Endometrial microvascular endothelial cells (primary cell): Measurements from ENCODE around the gene MED27. TPM values are rescaled to one million over a fixed set of nuclear protein-coding genes. Genes with fewer than 3 reads are reported as not detected.
"Not testable (repeated sequence)": the region's sequence is repeated elsewhere in the genome, so short reads cannot be mapped to it uniquely, and the experiment has no call there.

ENCODE experiments used
- in situ Hi-C: cut with HindIII; loops from 2 replicates; pipeline ENCODE4 v1.10.0; 2017; ENCODE audit warnings: low sequenced_read_pairs, low pct_unique_long_range_greater_than_20kb; ENCODE audit errors: inconsistent ontology term
- total RNA-seq: library from RNA; depleted of rRNA; stranded (reverse); fragments of >200 nt; gene quantifications from one replicate; pipeline ENCODE4 v1.2.3, GENCODE V29; 2015; ENCODE audit errors: inconsistent ontology term

The MED27 gene
- total RNA-seq, 1 donor from 2014 or later: 47.5 TPM

GRCh38 chr9:132026932-132027585 lies 52.6 kb downstream of the MED27 start:
- in situ Hi-C loops: no loop called here

- in situ Hi-C loops: no loop called here
These were observed 53.9 kb downstream of the MED27 start for GRCh38 chr9:132025766-132026165.

GRCh38 chr9:132024589-132024988 lies 55.1 kb downstream of the MED27 start:
- in situ Hi-C loops: no loop called here

- in situ Hi-C loops: no loop called here
These were observed 56.1 kb downstream of the MED27 start for GRCh38 chr9:132023419-132024180.

DNA sequence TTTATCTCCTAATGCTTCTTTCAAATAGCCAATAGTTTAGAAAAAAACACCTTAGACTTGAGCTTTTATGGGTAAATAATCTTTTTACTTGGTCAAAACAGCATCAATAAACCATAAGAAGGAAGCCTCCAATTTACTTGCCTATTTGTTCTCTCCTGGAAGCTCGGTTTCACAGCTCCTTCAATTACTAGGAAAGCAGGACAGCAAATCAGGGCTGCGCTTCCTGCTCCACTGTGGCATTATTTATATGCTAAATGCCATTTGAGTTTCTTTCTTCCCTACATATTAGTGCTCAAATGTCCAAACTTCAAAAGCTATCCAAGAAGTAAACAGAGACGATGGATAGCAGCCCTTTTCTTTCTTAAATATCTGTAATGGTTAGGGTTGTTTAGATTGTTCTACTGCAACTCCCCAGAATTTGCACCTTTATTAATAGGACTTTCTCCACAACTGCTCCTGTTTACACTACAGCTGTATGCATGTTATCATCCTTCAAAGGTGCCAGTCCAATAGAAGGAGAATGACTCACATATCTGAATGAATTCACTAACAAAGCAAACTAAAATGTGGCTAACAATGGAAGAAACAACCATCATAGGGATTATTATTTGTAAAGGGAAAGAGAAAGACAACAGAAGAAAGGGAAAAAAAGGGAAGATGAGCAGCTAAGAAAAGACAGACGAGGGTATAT lies 58.7 kb downstream of the MED27 start:
- in situ Hi-C loops: no loop called here

- in situ Hi-C loops: no loop called here
These were observed 59.4 kb downstream of the MED27 start for GRCh38 chr9:132020272-132020671.

DNA sequence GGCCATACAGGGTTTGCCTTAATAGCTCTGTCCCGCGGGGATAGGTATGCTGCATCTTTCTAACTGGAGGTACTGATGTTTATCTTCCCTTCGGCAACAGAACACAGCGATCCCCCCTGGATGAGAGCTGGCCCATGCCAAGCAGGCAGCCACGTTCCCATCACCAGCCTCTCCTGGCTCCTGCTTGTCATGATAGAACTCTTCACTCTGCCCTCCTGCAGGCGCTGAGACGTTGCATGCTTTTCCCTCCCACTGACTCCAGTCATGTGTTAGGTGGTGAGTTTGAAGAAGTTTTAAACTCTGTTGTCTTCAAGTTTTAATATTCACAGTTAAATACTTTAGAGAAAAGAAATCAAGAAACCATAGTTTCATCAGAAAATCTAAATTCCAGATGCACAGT lies 60.0 kb downstream of the MED27 start:
- in situ Hi-C loops: no loop called here

DNA sequence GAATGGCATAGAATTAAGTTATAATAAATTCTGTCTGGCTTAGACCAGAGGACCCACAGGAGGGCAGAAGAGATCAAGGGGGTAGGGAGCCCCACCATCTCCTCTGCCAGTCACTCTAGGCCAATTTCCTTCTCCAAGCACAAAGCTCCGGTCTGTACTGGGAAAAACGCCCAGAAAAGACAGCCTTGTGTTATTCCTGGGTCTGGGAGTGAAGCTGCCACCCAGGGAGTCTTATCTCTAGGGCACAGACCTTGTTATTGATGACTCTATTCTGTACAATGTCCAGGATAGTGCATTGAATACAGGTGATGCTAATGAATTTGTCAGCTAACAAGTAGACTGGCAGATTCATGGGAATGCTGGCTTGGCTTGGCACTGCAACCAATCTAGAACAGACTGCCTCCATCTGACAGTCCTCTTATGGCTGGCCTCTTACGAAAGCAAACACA lies 60.7 kb downstream of the MED27 start:
- in situ Hi-C loops: no loop called here

GRCh38 chr9:132016456-132016855 lies 63.2 kb downstream of the MED27 start:
- in situ Hi-C loops: no loop called here

DNA sequence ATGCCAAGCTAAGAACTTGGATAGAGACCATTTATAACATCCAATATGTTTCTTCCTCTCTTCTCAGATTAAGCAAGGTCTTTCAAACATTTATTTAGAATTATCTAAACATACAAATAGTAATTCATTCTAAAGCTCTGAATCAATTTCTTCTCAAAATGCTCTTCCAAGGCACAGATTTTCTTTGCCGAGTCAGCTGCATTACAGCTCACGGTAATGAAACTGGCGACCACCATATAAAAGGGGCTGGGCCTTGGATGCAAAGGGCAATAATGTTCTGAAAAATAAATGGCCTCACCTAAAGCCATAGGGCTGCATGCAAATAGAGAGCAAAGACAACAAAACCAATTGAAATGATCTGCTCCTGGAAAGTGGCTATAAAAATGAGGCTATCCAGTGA lies 63.8 kb downstream of the MED27 start:
- in situ Hi-C loops: no loop called here

- in situ Hi-C loops: no loop called here
These were observed 65.4 kb downstream of the MED27 start for GRCh38 chr9:132014218-132014805.

- in situ Hi-C loops: no loop called here
These were observed 66.8 kb downstream of the MED27 start for GRCh38 chr9:132012704-132013357.

DNA sequence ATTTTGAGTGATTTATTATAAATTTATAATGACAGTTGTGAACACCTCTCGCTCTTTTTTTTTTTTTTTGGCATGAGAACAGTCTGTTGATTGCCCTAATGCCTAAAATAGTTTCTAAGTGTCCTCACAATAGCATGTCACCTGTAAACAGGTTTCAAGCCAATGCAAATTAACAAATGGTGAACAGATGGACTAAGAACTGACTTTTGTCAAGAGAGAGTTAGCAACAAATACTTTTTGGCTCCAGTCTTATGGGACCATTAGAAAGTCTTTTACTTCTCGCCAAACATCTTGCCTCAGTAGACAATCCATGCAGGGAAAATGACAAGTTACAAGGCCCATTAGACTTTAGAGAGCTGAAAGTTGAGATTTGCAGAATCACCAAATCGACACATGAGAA lies 67.8 kb downstream of the MED27 start:
- in situ Hi-C loops: no loop called here

DNA sequence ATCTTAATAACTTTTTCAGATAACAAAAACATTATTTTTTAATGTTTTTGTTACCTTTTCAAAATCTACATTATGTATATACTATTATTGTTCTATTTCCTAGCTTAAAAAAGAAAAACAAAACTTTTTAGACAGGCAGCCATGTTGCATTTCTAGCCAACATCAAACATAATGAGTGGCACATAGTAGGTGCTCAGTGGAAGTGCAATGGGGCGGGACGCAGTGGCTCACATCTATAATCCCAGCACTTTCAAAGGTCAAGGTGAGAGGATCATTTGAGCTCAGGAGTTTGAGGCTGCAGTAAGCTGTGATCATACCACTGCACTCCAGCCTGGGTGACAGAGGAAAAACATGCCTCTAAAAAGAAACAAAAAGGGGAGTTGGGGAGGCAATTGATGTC lies 68.4 kb downstream of the MED27 start:
- in situ Hi-C loops: no loop called here

DNA sequence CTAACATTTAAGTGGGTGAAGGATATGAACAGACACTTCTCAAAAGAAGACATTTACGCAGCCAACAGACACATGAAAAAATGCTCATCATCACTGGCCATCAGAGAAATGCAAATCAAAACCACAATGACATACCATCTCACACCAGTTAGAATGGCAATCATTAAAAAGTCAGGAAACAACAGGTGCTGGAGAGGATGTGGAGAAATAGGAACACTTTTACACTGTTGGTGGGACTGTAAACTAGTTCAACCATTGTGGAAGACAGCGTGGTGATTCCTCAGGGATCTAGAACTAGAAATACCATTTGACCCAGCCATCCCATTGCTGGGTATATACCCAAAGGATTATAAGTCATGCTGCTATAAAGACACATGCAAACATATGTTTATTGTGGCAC lies 69.5 kb downstream of the MED27 start:
- in situ Hi-C loops: not testable (repeated sequence)

DNA sequence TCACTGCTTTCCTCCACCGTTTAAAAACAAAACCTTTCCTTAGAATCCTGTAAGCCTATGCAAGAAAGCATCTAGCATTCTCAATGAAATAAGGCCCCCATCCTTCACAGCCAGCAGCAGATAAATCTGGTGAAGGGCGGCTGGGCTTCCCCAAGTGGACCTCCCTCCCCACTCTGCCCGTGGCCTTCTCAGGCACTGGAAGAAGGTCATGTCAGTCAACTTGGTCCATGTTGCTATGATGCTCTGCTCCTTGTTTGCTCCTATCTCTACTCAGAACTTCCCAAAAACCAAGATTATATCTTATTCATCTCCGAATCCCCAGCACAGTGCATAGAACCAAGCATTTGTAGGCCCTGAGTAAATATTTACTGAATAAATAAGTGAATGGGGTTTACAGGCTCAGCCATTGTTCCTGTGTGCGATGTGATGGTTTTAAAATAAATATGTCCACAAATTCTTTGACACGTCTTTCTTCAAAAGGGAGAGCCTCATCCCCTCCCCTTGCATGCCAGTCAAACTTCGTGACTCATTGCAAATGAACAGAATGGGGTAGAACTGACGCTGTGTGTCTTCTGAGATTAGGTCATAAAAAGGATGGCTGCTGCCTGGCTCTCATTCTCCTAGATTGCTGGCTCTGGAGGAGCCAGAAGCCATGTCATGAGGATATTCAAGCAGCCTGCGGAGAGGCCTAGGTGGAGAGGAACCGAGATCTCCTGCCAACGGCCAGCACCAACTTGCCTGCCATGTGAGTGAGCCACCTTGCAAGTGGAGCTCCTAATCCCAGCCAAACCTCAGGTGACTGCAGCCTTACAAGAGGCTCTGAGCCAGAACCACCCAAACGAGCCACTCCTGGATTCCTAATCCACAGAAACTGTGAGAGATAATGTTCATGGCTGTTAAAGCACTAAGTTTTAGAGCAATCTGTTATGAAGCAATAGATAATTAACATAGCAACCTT lies 70.5 kb downstream of the MED27 start:
- in situ Hi-C loops: no loop called here

- in situ Hi-C loops: no loop called here
These were observed 71.4 kb downstream of the MED27 start for GRCh38 chr9:132008184-132008803.
